GM12878 (cell line): Measurements from ENCODE around the gene PACS1. TPM values are rescaled to one million over a fixed set of nuclear protein-coding genes. Genes with fewer than 3 reads are reported as not detected.

Experiments
- ATAC-seq: fragments of 200-7000 bp; cut with Tn5 transposase; 3 replicates; pipeline ENCODE4 v1.9.1; 2020; ENCODE audit warnings: mild to moderate bottlenecking, moderate library complexity
- BruUV-seq: library from RNA; stranded (reverse); fragments of 400-500 nt; replicated peaks from 2 replicates; lab custom pipeline; 2021; lab: Mats Ljungman, UMichigan
- CTCF ChIA-PET: fragments of 300-600 bp; sonication (Branson Sonifier 250); formaldehyde crosslinking; extraction: SDS; loops from one replicate; lab custom pipeline; 2021; ENCODE audit warnings: inconsistent platforms; lab: Yijun Ruan, JAX
- POLR2A ChIA-PET: fragments of 350-600 bp; formaldehyde crosslinking; extraction: SDS; loops from one replicate; lab custom pipeline; 2021; ENCODE audit warnings: inconsistent platforms; lab: Charles Lee
- RAD21 ChIA-PET: fragments of 300-600 bp; sonication (Branson Sonifier 250); formaldehyde crosslinking; loops from one replicate; lab custom pipeline; 2023; ENCODE audit warnings: antibody characterized with exemption; ENCODE audit not compliant: unreplicated experiment; lab: Charles Lee
- SMC1A ChIA-PET: fragments of 300-600 bp; sonication (Branson Sonifier 250); formaldehyde crosslinking; loops from one replicate; lab custom pipeline; 2023; ENCODE audit not compliant: unreplicated experiment, uncharacterized antibody; lab: Charles Lee
- DNase-seq: peaks from one replicate; pipeline ENCODE4 v3.0.0-alpha.2; 2011; ENCODE audit warnings: low read depth, low spot score
- FAIRE-seq: peaks from 3 replicates; lab custom pipeline; 2011; peaks lifted over from hg19 to GRCh38; lab: Jason Lieb, UNC
- H2AFZ ChIP-seq: 2 replicates; pipeline ENCODE4 v1.6.0; 2011; ENCODE audit warnings: low read depth, low read length, control low read depth; ENCODE audit not compliant: control insufficient read depth
- H3K27ac ChIP-seq: 2 replicates; pipeline ENCODE4 v1.5.1; 2011; ENCODE audit warnings: control low read depth; ENCODE audit not compliant: control insufficient read depth, insufficient read depth
- H3K27me3 ChIP-seq, 2 experiments: replicated peaks in 1 of 2; 2 replicates each; pipeline versions ENCODE4 v1.6.0 to v1.6.1; 2011; ENCODE audit warnings: low read length in 1 of 2; ENCODE audit not compliant: control insufficient read depth in 2 of 2, insufficient read depth in 2 of 2
- H3K36me3 ChIP-seq, 2 experiments: 2 replicates each; pipeline ENCODE4 v1.5.1; 2011; ENCODE audit warnings: low read length in 1 of 2; ENCODE audit not compliant: control insufficient read depth in 2 of 2, insufficient read depth in 2 of 2
- H3K4me1 ChIP-seq: 2 replicates; pipeline ENCODE4 v1.6.1; 2011; ENCODE audit warnings: mild to moderate bottlenecking, low read length, moderate library complexity, mixed read lengths; ENCODE audit not compliant: control insufficient read depth, insufficient read depth
- H3K4me2 ChIP-seq: 2 replicates; pipeline ENCODE4 v1.6.0; 2011; ENCODE audit warnings: control low read depth; ENCODE audit not compliant: control insufficient read depth, insufficient read depth
- H3K4me3 ChIP-seq: fragments of 200-600 bp; sonication (generic); 2 replicates; pipeline ENCODE4 v1.5.1; 2016
- H3K79me2 ChIP-seq: 2 replicates; pipeline ENCODE4 v1.6.0; 2011; ENCODE audit warnings: low read length; ENCODE audit not compliant: control insufficient read depth, insufficient read depth
- H3K9ac ChIP-seq: 2 replicates; pipeline ENCODE4 v1.8.0; 2011; ENCODE audit warnings: low read length, control low read depth, mixed read lengths; ENCODE audit not compliant: control insufficient read depth, insufficient read depth
- H3K9me3 ChIP-seq: replicated peaks from 3 replicates; pipeline ENCODE4 v1.5.1; 2011; ENCODE audit warnings: mild to moderate bottlenecking, low read length; ENCODE audit not compliant: control insufficient read depth, insufficient read depth
- H4K20me1 ChIP-seq: 2 replicates; pipeline ENCODE4 v1.6.0; 2011; ENCODE audit not compliant: control insufficient read depth, insufficient read depth
- CREM ChIP-seq: IDR thresholded peaks from 2 replicates; pipeline ENCODE4 v1.6.1; 2014; ENCODE audit warnings: antibody characterized with exemption, low read depth
- EED ChIP-seq: sonication (generic); IDR thresholded peaks from 2 replicates; pipeline ENCODE4 v1.6.1; 2016; ENCODE audit warnings: antibody characterized with exemption, low read depth
- EP300 ChIP-seq, 2 experiments: fragments of 150-350 bp in 1 of 2; IDR thresholded peaks; 2 replicates each; pipeline ENCODE4 v1.6.1; 2011 to 2012; ENCODE audit warnings: low read depth in 2 of 2, low read length in 2 of 2, borderline replicate concordance in 1 of 2, improper control_type of control experiment in 1 of 2, inconsistent platforms in 1 of 2; ENCODE audit not compliant: control insufficient read depth in 1 of 2
- HDAC6 ChIP-seq: fragments of 200-600 bp; sonication (generic); IDR thresholded peaks from one replicate; pipeline ENCODE4 v1.8.0; 2017; ENCODE audit warnings: antibody characterized with exemption; ENCODE audit not compliant: unreplicated experiment
- HSF1 ChIP-seq: fragments of 150-350 bp; IDR thresholded peaks from 2 replicates; pipeline ENCODE4 v1.6.1; 2014; ENCODE audit warnings: mild to moderate bottlenecking, low read depth, low read length
- IKZF1 ChIP-seq: fragments of 450-650 bp; conservative IDR thresholded peaks from 2 replicates; pipeline ENCODE4 v1.6.1; 2017; ENCODE audit warnings: antibody characterized with exemption, mild to moderate bottlenecking
- IKZF2 ChIP-seq, 2 experiments: fragments of 450-650 bp; IDR thresholded peaks; 2 replicates each; pipeline ENCODE4 v1.6.1; 2017; ENCODE audit warnings: mild to moderate bottlenecking in 2 of 2, moderate library complexity in 2 of 2
- KDM1A ChIP-seq: fragments of 200-600 bp; sonication (generic); IDR thresholded peaks from 2 replicates; pipeline ENCODE4 v1.6.1; 2016; ENCODE audit warnings: borderline replicate concordance
- MTA2 ChIP-seq: fragments of 450-650 bp; IDR thresholded peaks from 2 replicates; pipeline ENCODE4 v1.6.1; 2016; ENCODE audit warnings: low read depth, mild to moderate bottlenecking, moderate library complexity
- NR2C1 ChIP-seq: fragments of 450-650 bp; IDR thresholded peaks from 2 replicates; pipeline ENCODE4 v1.6.1; 2017; ENCODE audit warnings: antibody characterized with exemption, mild to moderate bottlenecking, moderate library complexity
- RAD51 ChIP-seq: fragments of 450-650 bp; IDR thresholded peaks from 2 replicates; pipeline ENCODE4 v1.6.1; 2016; ENCODE audit warnings: moderate library complexity, mild to moderate bottlenecking, inconsistent platforms
- SMAD1 ChIP-seq: fragments of 450-650 bp; IDR thresholded peaks from 2 replicates; pipeline ENCODE4 v1.6.1; 2018; ENCODE audit warnings: mild to moderate bottlenecking, low read depth; ENCODE audit not compliant: partially characterized antibody
- SPI1 ChIP-seq: IDR thresholded peaks from 2 replicates; pipeline ENCODE4 v1.6.1; 2011; ENCODE audit warnings: low read depth, mild to moderate bottlenecking, low read length, moderate library complexity, borderline replicate concordance; ENCODE audit not compliant: insufficient read depth
- SRF ChIP-seq, 2 experiments: IDR thresholded peaks; 2 replicates each; pipeline ENCODE4 v1.6.1; 2011; ENCODE audit warnings: low read depth in 2 of 2, low read length in 2 of 2, mild to moderate bottlenecking in 1 of 2, moderate library complexity in 1 of 2
- STAT1 ChIP-seq: fragments of 450-650 bp; conservative IDR thresholded peaks from 2 replicates; pipeline ENCODE4 v1.6.1; 2014; ENCODE audit warnings: antibody characterized with exemption, mild to moderate bottlenecking
- WRNIP1 ChIP-seq: IDR thresholded peaks from 2 replicates; pipeline ENCODE4 v1.6.1; 2011; ENCODE audit warnings: low read depth, low read length, improper control_type of control experiment, borderline replicate concordance
- ZZZ3 ChIP-seq: IDR thresholded peaks from 2 replicates; pipeline ENCODE4 v1.6.1; 2011; ENCODE audit warnings: low read depth; ENCODE audit not compliant: control insufficient read depth, insufficient read length
- WGBS: methylation state at CpG from one replicate; pipeline ENCODE4 v1.1.6; 2016; ENCODE audit warnings: low lambda C conversion rate; ENCODE audit not compliant: insufficient replicate concordance, insufficient coverage; ENCODE audit errors: missing lambda C conversion rate; 5-methylcytosine and 5-hydroxymethylcytosine counted together
- in situ Hi-C: fragments of 300-500 bp; cut with MboI; formaldehyde crosslinking; loops from 9 replicates; pipeline ENCODE4 v1.14.3; 2018; ENCODE audit warnings: mixed read lengths
- intact Hi-C: fragments of 100-400 bp; cut with micrococcal nuclease; formaldehyde crosslinking; loops from one replicate; pipeline ENCODE4 v1.14.2; 2022; ENCODE audit not compliant: unreplicated experiment
- polyA plus RNA-seq, 11 experiments: library from polyadenylated mRNA; depleted of rRNA in 4 of 11; unstranded in 6 of 11; stranded (reverse) in 5 of 11; fragments of >200 nt; fragmentation: Nextera tagmentation in 4 of 11; fragmentation: Illumina TruSeq in 1 of 11; extraction: Ambion mirVana in 4 of 11; extraction: Trizol in 1 of 11; gene quantifications; 1 replicate in 1 of 11; 2 replicates in 10 of 11; pipeline versions ENCODE4 v1.2.1 to v1.2.3, GENCODE V29; 2011 to 2016; ENCODE audit warnings: inconsistent platforms in 2 of 11, missing spikeins in 2 of 11, low read depth in 1 of 11
- total RNA-seq, 4 experiments: library from RNA; depleted of rRNA in 3 of 4; stranded (reverse); fragments of >200 nt in 3 of 4; fragmentation: Illumina TruSeq in 1 of 4; extraction: Trizol in 1 of 4; gene quantifications; 2 replicates each; pipeline versions ENCODE4 v1.2.1 to v1.2.3, GENCODE V29; 2013 to 2021
- TF ChIP-seq, protein P1 (sequence below): IDR thresholded peaks from 2 replicates; pipeline ENCODE4 v1.6.1; 2012; ENCODE audit warnings: low read depth, low read length, improper control_type of control experiment
- TF ChIP-seq, protein P2 (sequence below): IDR thresholded peaks from 2 replicates; pipeline ENCODE4 v1.6.1; 2012; ENCODE audit warnings: low read depth, low read length, improper control_type of control experiment

PACS1 gene
- total and polyA plus RNA-seq, 10 of the 15 experiments (the other 5 are each of a cell fraction or from before 2014, with no cell fraction given): 1.1 to 74.3 (median 17.9) TPM

- Histone ChIP-seq H3K27ac (no peak overlapping the region), H3K9ac (no peak overlapping the region), H3K4me2 (peak overlapping the region; percentile 47; the same call in 1 of the 2 replicates), H3K9me3 (no peaks in the 10 kb centered on the region), H3K36me3 (no peaks in the 10 kb centered on the region), H2AFZ (peak overlapping the region; percentile 25), H4K20me1 (no peaks in the 10 kb centered on the region), H3K4me1 (peaks cover 2% of the 10 kb centered on the region; the same call in 1 of the 2 replicates), H3K27me3 (no peaks in the 10 kb centered on the region), H3K79me2 (no peaks in the 10 kb centered on the region), H3K4me3 (no peak overlapping the region)
- CTCF ChIA-PET: interaction anchor here (0.6 to 5.0 kb wide), 46 partner anchors 8 to 333 kb away, joined by 3 to 71 read pairs (median 5); partner anchors contain the start of genes BANF1, CATSPER1, CCDC85B and EIF1AD
- RAD21 ChIA-PET: interaction anchor here (0.6 to 1.6 kb wide), 16 partner anchors 9 to 1685 kb away, joined by 3 to 7 read pairs (median 4); partner anchors contain the start of genes BANF1, CCDC85B, KAT5 and MUS81
- no peak for DNase-seq
- TF ChIP-seq, protein P1, sequence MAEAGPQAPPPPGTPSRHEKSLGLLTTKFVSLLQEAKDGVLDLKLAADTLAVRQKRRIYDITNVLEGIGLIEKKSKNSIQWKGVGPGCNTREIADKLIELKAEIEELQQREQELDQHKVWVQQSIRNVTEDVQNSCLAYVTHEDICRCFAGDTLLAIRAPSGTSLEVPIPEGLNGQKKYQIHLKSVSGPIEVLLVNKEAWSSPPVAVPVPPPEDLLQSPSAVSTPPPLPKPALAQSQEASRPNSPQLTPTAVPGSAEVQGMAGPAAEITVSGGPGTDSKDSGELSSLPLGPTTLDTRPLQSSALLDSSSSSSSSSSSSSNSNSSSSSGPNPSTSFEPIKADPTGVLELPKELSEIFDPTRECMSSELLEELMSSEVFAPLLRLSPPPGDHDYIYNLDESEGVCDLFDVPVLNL: no peak
- TF ChIP-seq SMAD1: no peak
- no peak for TF ChIP-seq HSF1
- TF ChIP-seq SRF (IDR thresholded peaks at IDR 0.05; ENCODE audit: low read depth in 2 of 2, low read length in 2 of 2): no peak
- TF ChIP-seq IKZF1: no peak
- TF ChIP-seq EED: no peak
- no peak for TF ChIP-seq IKZF2 (IDR thresholded peaks at IDR 0.05)
- TF ChIP-seq STAT1: no peak
- TF ChIP-seq EP300 (IDR thresholded peaks at IDR 0.05; ENCODE audit: borderline replicate concordance in 1 of 2, control insufficient read depth in 1 of 2, low read depth in 2 of 2, low read length in 2 of 2): no peak
- TF ChIP-seq NR2C1: no peak
- TF ChIP-seq RAD51: no peak
- no peak for TF ChIP-seq MTA2
- TF ChIP-seq, protein P2, sequence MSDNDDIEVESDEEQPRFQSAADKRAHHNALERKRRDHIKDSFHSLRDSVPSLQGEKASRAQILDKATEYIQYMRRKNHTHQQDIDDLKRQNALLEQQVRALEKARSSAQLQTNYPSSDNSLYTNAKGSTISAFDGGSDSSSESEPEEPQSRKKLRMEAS: no peak
- TF ChIP-seq ZZZ3: no peak
- TF ChIP-seq HDAC6: no peak
- TF ChIP-seq KDM1A: no peak
- TF ChIP-seq CREM: no peak
- no peak for TF ChIP-seq SPI1
- no peak for TF ChIP-seq WRNIP1
- ATAC-seq: no peak; the same call in 2 of the 3 replicates
- 4% methylated on average over 6 of the region's 6 CpGs for WGBS
- POLR2A ChIA-PET: interaction anchor here (0.6 to 1.8 kb wide), 6 partner anchors 9 to 92 kb away, joined by 3 to 6 read pairs (median 4); no protein-coding TSS in a partner anchor
- FAIRE-seq: no peak
- no TSS peak for BruUV-seq
- intact Hi-C loops: no loop called here
- in situ Hi-C loops: no loop called here
- SMC1A ChIA-PET: interaction anchor here (1.0 to 2.8 kb wide), 14 partner anchors 9 to 91 kb away, joined by 3 to 16 read pairs (median 6); partner anchors contain the start of gene CATSPER1
Measured at GRCh38 chr11:66044757-66045156, 25.3 kb upstream of the PACS1 start.
